DOHH2 (cell line): Measurements from ENCODE around the gene CEP152.

ENCODE experiments used
- H3F3A ChIP-seq: fragments of 200-600 bp; sonication (generic), shearing (Covaris generic); 2 replicates; pipeline ENCODE4 v1.6.0; 2016; ENCODE audit warnings: antibody characterized with exemption, mild to moderate bottlenecking; ENCODE audit not compliant: control insufficient read depth, insufficient read depth
- H3K27ac ChIP-seq: fragments of 200-600 bp; sonication (generic); 2 replicates; pipeline ENCODE4 v1.5.1; 2014; ENCODE audit warnings: low read depth, mild to moderate bottlenecking, low read length, moderate library complexity
- H3K27me3 ChIP-seq: fragments of 200-600 bp; sonication (generic); 2 replicates; pipeline ENCODE4 v1.6.1; 2014; ENCODE audit warnings: mild to moderate bottlenecking, low read length, mixed read lengths; ENCODE audit not compliant: control insufficient read depth
- H3K36me3 ChIP-seq: fragments of 200-600 bp; sonication (generic); 2 replicates; pipeline ENCODE4 v1.6.1; 2014; ENCODE audit warnings: mild to moderate bottlenecking, low read length, moderate library complexity, mixed read lengths; ENCODE audit not compliant: control insufficient read depth
- H3K4me1 ChIP-seq: fragments of 200-600 bp; sonication (generic); 2 replicates; pipeline ENCODE4 v1.6.1; 2014; ENCODE audit warnings: mild to moderate bottlenecking, low read length, mixed read lengths; ENCODE audit not compliant: control insufficient read depth
- H3K4me2 ChIP-seq: fragments of 200-600 bp; sonication (generic); 2 replicates; pipeline ENCODE4 v1.6.0; 2014; ENCODE audit warnings: mild to moderate bottlenecking, low read length, moderate library complexity
- H3K4me3 ChIP-seq: fragments of 200-600 bp; sonication (generic); 2 replicates; pipeline ENCODE4 v1.5.1; 2014; ENCODE audit warnings: mild to moderate bottlenecking, low read length, mixed read lengths
- H3K79me2 ChIP-seq: fragments of 200-600 bp; sonication (generic); 2 replicates; pipeline ENCODE4 v1.6.1; 2014; ENCODE audit warnings: mild to moderate bottlenecking, low read length, mixed read lengths; ENCODE audit not compliant: control insufficient read depth
- H3K9me2 ChIP-seq: fragments of 200-600 bp; sonication (generic); replicated peaks from 2 replicates; pipeline ENCODE4 v1.6.1; 2014; ENCODE audit warnings: mild to moderate bottlenecking, low read length, mixed read lengths; ENCODE audit not compliant: control insufficient read depth
- H3K9me3 ChIP-seq: fragments of 200-600 bp; sonication (generic); 2 replicates; pipeline ENCODE4 v1.6.1; 2014; ENCODE audit warnings: antibody characterized with exemption, low read length, mixed read lengths; ENCODE audit not compliant: control insufficient read depth, insufficient read depth
- H4K20me1 ChIP-seq: fragments of 200-600 bp; sonication (generic); 2 replicates; pipeline ENCODE4 v1.6.0; 2014; ENCODE audit warnings: low read depth, mild to moderate bottlenecking, antibody characterized with exemption, low read length, moderate library complexity; ENCODE audit not compliant: control insufficient read depth, insufficient read depth
- CTCF ChIP-seq: fragments of 200-600 bp; sonication (generic); IDR thresholded peaks from one replicate; pipeline ENCODE4 v1.5.1; 2014; ENCODE audit warnings: antibody characterized with exemption, mild to moderate bottlenecking, low read depth, low read length; ENCODE audit not compliant: poor library complexity, severe bottlenecking
- EZH2phosphoT487 ChIP-seq: fragments of 200-600 bp; sonication (generic); IDR thresholded peaks from 2 replicates; pipeline ENCODE4 v1.6.1; 2017; ENCODE audit warnings: borderline replicate concordance, mild to moderate bottlenecking, antibody characterized with exemption, low read length, moderate library complexity, mixed read lengths

Gene CEP152

GRCh38 chr15:48833526-48834239, 22.8 kb upstream of the CEP152 start:
- Histone ChIP-seq H3K4me3 (no peak overlapping the region), H3K79me2 (no peaks in the 10 kb centered on the region), H3K9me2 (no peaks in the 10 kb centered on the region), H3F3A (no peaks in the 10 kb centered on the region), H3K27ac (no peak overlapping the region), H3K4me2 (no peak overlapping the region), H3K27me3 (0 out of 2 replicates have a peak, but pooled peaks cover 2% of the 10 kb centered on the region), H3K9me3 (no peaks in the 10 kb centered on the region; the same call in 1 of the 2 replicates), H4K20me1 (no peaks in the 10 kb centered on the region), H3K36me3 (no peaks in the 10 kb centered on the region), H3K4me1 (peaks cover 5% of the 10 kb centered on the region)
- TF ChIP-seq CTCF (no peak), EZH2phosphoT487 (no peak)

- Histone ChIP-seq H3K9me2 (no peaks in the 10 kb centered on the region), H3K27me3 (0 out of 2 replicates have a peak, but pooled peaks cover 2% of the 10 kb centered on the region), H3K27ac (no peak overlapping the region), H3K4me3 (no peak overlapping the region), H3K36me3 (no peaks in the 10 kb centered on the region), H3F3A (no peaks in the 10 kb centered on the region), H3K4me1 (peaks cover 12% of the 10 kb centered on the region), H4K20me1 (no peaks in the 10 kb centered on the region), H3K4me2 (no peak overlapping the region), H3K79me2 (no peaks in the 10 kb centered on the region), H3K9me3 (no peaks in the 10 kb centered on the region; the same call in 1 of the 2 replicates)
- TF ChIP-seq CTCF, result no peak
- TF ChIP-seq EZH2phosphoT487, result no peak
Observed at GRCh38 chr15:48832648-48833047, 21.8 kb upstream of the CEP152 start.

GRCh38 chr15:48828906-48829305, 18.0 kb upstream of the CEP152 start:
- H3F3A ChIP-seq, result no peaks in the 10 kb centered on the region

More at GRCh38 chr15:48828906-48829305, 18.0 kb upstream of the CEP152 start:
- no peaks in the 10 kb centered on the region for H3K27me3 ChIP-seq
- H3K27ac ChIP-seq, result no peak overlapping the region
- no peak overlapping the region for H3K4me3 ChIP-seq
- H3K4me1 ChIP-seq, result peaks cover 12% of the 10 kb centered on the region
- no peaks in the 10 kb centered on the region; the same call in 1 of the 2 replicates for H3K9me3 ChIP-seq
- H3K9me2 ChIP-seq, result no peaks in the 10 kb centered on the region
- TF ChIP-seq CTCF (no peak), EZH2phosphoT487 (no peak)
- H3K36me3 ChIP-seq, result no peaks in the 10 kb centered on the region
- no peaks in the 10 kb centered on the region for H3K79me2 ChIP-seq
- peak overlapping the region; percentile 35 for H3K4me2 ChIP-seq
- H4K20me1 ChIP-seq, result no peaks in the 10 kb centered on the region
